Measurements from ENCODE around the gene VPS52. TPM values are rescaled to one million over a fixed set of nuclear protein-coding genes. Genes with fewer than 3 reads are reported as not detected.
"Not testable (repeated sequence)": the region's sequence is repeated elsewhere in the genome, so short reads cannot be mapped to it uniquely, and the experiment has no call there.

Gene VPS52
- total RNA-seq, 2 experiments from 2014 or later: 35.6 to 45.2 TPM

- ChIA-PET POLR2A (interaction anchor here (0.6 kb wide), 1 partner anchor 11 kb away, joined by 4 read pairs; no protein-coding TSS in a partner anchor), CTCF (interaction anchor here (0.8 kb wide), 1 partner anchor 11 kb away, joined by 3 read pairs; no protein-coding TSS in a partner anchor)
These were observed 34.8 kb downstream of the VPS52 start for GRCh38 chr6:33236852-33237251.

GRCh38 chr6:33236328-33236727 is 35.3 kb downstream of the VPS52 start:
- ATAC-seq: no peak
- H3K36me3 Mint-ChIP-seq (ENCODE audit: low read depth): no peaks in the 10 kb centered on the region
- H3K27me3 Mint-ChIP-seq: peaks cover 26% of the 10 kb centered on the region
- DNase-seq: no peak
- ChIA-PET POLR2A (interaction anchor here (0.6 kb wide), 1 partner anchor 10 kb away, joined by 4 read pairs; no protein-coding TSS in a partner anchor), CTCF (interaction anchor here (0.5 to 0.8 kb wide), 4 partner anchors 10 to 98 kb away, joined by 3 to 6 read pairs (median 4); no protein-coding TSS in a partner anchor)
- peaks cover 3% of the 10 kb centered on the region for H3K4me1 Mint-ChIP-seq
- H3K27ac Mint-ChIP-seq: no peak overlapping the region
- H3K9me3 Mint-ChIP-seq (ENCODE audit: low read depth): no peaks in the 10 kb centered on the region
- intact Hi-C loops (cut with DNase I, micrococcal nuclease): no loop called here
- no peak overlapping the region for H3K4me3 Mint-ChIP-seq

More at GRCh38 chr6:33236852-33237251, 34.8 kb downstream of the VPS52 start:
- intact Hi-C loops (cut with DNase I, micrococcal nuclease): no loop called here
- H3K4me1 Mint-ChIP-seq: peaks cover 5% of the 10 kb centered on the region
- DNase-seq (no peak), ATAC-seq (no peak)
- H3K36me3 Mint-ChIP-seq (ENCODE audit: low read depth): no peaks in the 10 kb centered on the region
- H3K4me3 Mint-ChIP-seq: no peak overlapping the region
- H3K9me3 Mint-ChIP-seq (ENCODE audit: low read depth): no peaks in the 10 kb centered on the region
- H3K27me3 Mint-ChIP-seq: peaks cover 23% of the 10 kb centered on the region
- no peak overlapping the region for H3K27ac Mint-ChIP-seq

GRCh38 chr6:33235221-33235634 is 36.4 kb downstream of the VPS52 start:
- intact Hi-C loops (cut with DNase I, micrococcal nuclease): no loop called here
- CTCF ChIA-PET: interaction anchor here (0.7 kb wide), 1 partner anchor 70 kb away, joined by 3 read pairs; no protein-coding TSS in a partner anchor
- POLR2A ChIA-PET: no interaction called here
- no peaks in the 10 kb centered on the region for H3K36me3 Mint-ChIP-seq (ENCODE audit: low read depth)
- H3K27ac Mint-ChIP-seq: no peak overlapping the region
- H3K27me3 Mint-ChIP-seq: peaks cover 26% of the 10 kb centered on the region
- no peak for DNase-seq
- H3K4me1 Mint-ChIP-seq: no peaks in the 10 kb centered on the region
- ATAC-seq: no peak
- H3K9me3 Mint-ChIP-seq (ENCODE audit: low read depth): no peaks in the 10 kb centered on the region
- H3K4me3 Mint-ChIP-seq: no peak overlapping the region

GRCh38 chr6:33226503-33227120 is 45.1 kb downstream of the VPS52 start:
- ATAC-seq; H3K9me3 Mint-ChIP-seq (ENCODE audit: low read depth); H3K4me1 Mint-ChIP-seq; DNase-seq; intact Hi-C loops (cut with DNase I, micrococcal nuclease); H3K4me3 Mint-ChIP-seq; H3K36me3 Mint-ChIP-seq (ENCODE audit: low read depth); H3K27ac Mint-ChIP-seq: not testable (repeated sequence)
- CTCF ChIA-PET: interaction anchor here (0.6 to 1.0 kb wide), 4 partner anchors 8 to 66 kb away, joined by 3 to 4 read pairs (median 4); no protein-coding TSS in a partner anchor
- H3K27me3 Mint-ChIP-seq: peaks cover 22% of the 10 kb centered on the region
- POLR2A ChIA-PET: interaction anchor here (0.6 kb wide), 1 partner anchor 10 kb away, joined by 4 read pairs; no protein-coding TSS in a partner anchor

GRCh38 chr6:33217681-33218080 is 54.0 kb downstream of the VPS52 start:
- Mint-ChIP-seq H3K36me3 (ENCODE audit: low read depth) (no peaks in the 10 kb centered on the region), H3K9me3 (ENCODE audit: low read depth) (no peaks in the 10 kb centered on the region), H3K27ac (no peak overlapping the region), H3K27me3 (peaks cover 41% of the 10 kb centered on the region), H3K4me3 (no peak overlapping the region), H3K4me1 (peaks cover 16% of the 10 kb centered on the region)
- ChIA-PET POLR2A (no interaction called here), CTCF (no interaction called here)
- DNase-seq (no peak), ATAC-seq (no peak)
- intact Hi-C loops (cut with DNase I, micrococcal nuclease): no loop called here

- H3K9me3 Mint-ChIP-seq (ENCODE audit: low read depth): no peaks in the 10 kb centered on the region
- intact Hi-C loops (cut with DNase I, micrococcal nuclease): no loop called here
- H3K27me3 Mint-ChIP-seq: peaks cover 39% of the 10 kb centered on the region
- DNase-seq: no peak
- ChIA-PET CTCF (no interaction called here), POLR2A (no interaction called here)
- ATAC-seq: no peak
- peaks cover 2% of the 10 kb centered on the region for H3K36me3 Mint-ChIP-seq (ENCODE audit: low read depth)
- peaks cover 18% of the 10 kb centered on the region for H3K4me1 Mint-ChIP-seq
- no peak overlapping the region for H3K27ac Mint-ChIP-seq
- no peak overlapping the region for H3K4me3 Mint-ChIP-seq
These were observed 54.4 kb downstream of the VPS52 start for GRCh38 chr6:33217246-33217645.

- intact Hi-C loops (cut with DNase I, micrococcal nuclease): no loop called here
- POLR2A ChIA-PET: no interaction called here
These were observed 55.5 kb downstream of the VPS52 start for GRCh38 chr6:33216117-33216649.

GRCh38 chr6:33215271-33216116 is 56.2 kb downstream of the VPS52 start:
- CTCF ChIA-PET: no interaction called here
- Mint-ChIP-seq H3K27ac (no peak overlapping the region), H3K9me3 (ENCODE audit: low read depth) (no peaks in the 10 kb centered on the region), H3K36me3 (ENCODE audit: low read depth) (peaks cover 8% of the 10 kb centered on the region), H3K4me3 (no peak overlapping the region), H3K27me3 (peaks cover 34% of the 10 kb centered on the region), H3K4me1 (peaks cover 18% of the 10 kb centered on the region)
- intact Hi-C loops (cut with DNase I, micrococcal nuclease): no loop called here
- ATAC-seq (no peak), DNase-seq (no peak)
- POLR2A ChIA-PET: no interaction called here

More at GRCh38 chr6:33216117-33216649, 55.5 kb downstream of the VPS52 start:
- Mint-ChIP-seq H3K36me3 (ENCODE audit: low read depth) (peaks cover 5% of the 10 kb centered on the region), H3K27me3 (peaks cover 35% of the 10 kb centered on the region), H3K9me3 (ENCODE audit: low read depth) (no peaks in the 10 kb centered on the region), H3K4me1 (peaks cover 18% of the 10 kb centered on the region), H3K4me3 (no peak overlapping the region), H3K27ac (no peak overlapping the region)
- ATAC-seq (no peak), DNase-seq (no peak)
- CTCF ChIA-PET: no interaction called here

GRCh38 chr6:33213989-33214335 is 57.7 kb downstream of the VPS52 start:
- Mint-ChIP-seq H3K4me1 (peaks cover 27% of the 10 kb centered on the region), H3K9me3 (ENCODE audit: low read depth) (no peaks in the 10 kb centered on the region), H3K27me3 (peaks cover 30% of the 10 kb centered on the region), H3K4me3 (peak overlapping the region; percentile 40), H3K36me3 (ENCODE audit: low read depth) (peaks cover 23% of the 10 kb centered on the region), H3K27ac (no peak overlapping the region)
- ATAC-seq (no peak), DNase-seq (no peak)
- intact Hi-C loops (cut with DNase I, micrococcal nuclease): no loop called here
- CTCF ChIA-PET: no interaction called here
- POLR2A ChIA-PET: no interaction called here

GRCh38 chr6:33213166-33213988 is 58.3 kb downstream of the VPS52 start:
- ChIA-PET POLR2A (interaction anchor here (1.2 kb wide), 1 partner anchor 14 kb away, joined by 3 read pairs; no protein-coding TSS in a partner anchor), CTCF (interaction anchor here (0.6 kb wide), 2 partner anchors 264 to 345 kb away, joined by 3 read pairs; no protein-coding TSS in a partner anchor)
- no peak overlapping the region for H3K27ac Mint-ChIP-seq
- H3K36me3 Mint-ChIP-seq (ENCODE audit: low read depth): peaks cover 23% of the 10 kb centered on the region
- H3K9me3 Mint-ChIP-seq (ENCODE audit: low read depth): no peaks in the 10 kb centered on the region
- ATAC-seq (peak; percentile 28), DNase-seq (peak; percentile 35)
- peak overlapping the region; percentile 40 for H3K4me3 Mint-ChIP-seq
- peaks cover 26% of the 10 kb centered on the region for H3K27me3 Mint-ChIP-seq
- intact Hi-C loops (cut with DNase I, micrococcal nuclease): no loop called here
- peaks cover 31% of the 10 kb centered on the region for H3K4me1 Mint-ChIP-seq

GRCh38 chr6:33212857-33213165 is 58.9 kb downstream of the VPS52 start:
- DNase-seq (no peak), ATAC-seq (no peak)
- no peak overlapping the region for H3K27ac Mint-ChIP-seq
- ChIA-PET POLR2A (interaction anchor here (1.2 kb wide), 1 partner anchor 13 kb away, joined by 3 read pairs; no protein-coding TSS in a partner anchor), CTCF (interaction anchor here (0.6 kb wide), 2 partner anchors 263 to 345 kb away, joined by 3 read pairs; no protein-coding TSS in a partner anchor)
- no peaks in the 10 kb centered on the region for H3K9me3 Mint-ChIP-seq (ENCODE audit: low read depth)
- H3K36me3 Mint-ChIP-seq (ENCODE audit: low read depth): peaks cover 23% of the 10 kb centered on the region
- H3K27me3 Mint-ChIP-seq: peaks cover 23% of the 10 kb centered on the region
- peaks cover 31% of the 10 kb centered on the region for H3K4me1 Mint-ChIP-seq
- intact Hi-C loops (cut with DNase I, micrococcal nuclease): no loop called here
- peak overlapping the region; percentile 40 for H3K4me3 Mint-ChIP-seq

Measured in activated CD4-positive, alpha-beta T cell treated with anti-CD3 and anti-CD28 coated beads for 36 hours (primary cell).